Brain microvascular endothelial cell (primary cell): ENCODE data around the gene KLRC1.
"Not testable (repeated sequence)": the region's sequence is repeated elsewhere in the genome, so short reads cannot be mapped to it uniquely, and the experiment has no call there.

Experiments
- DNase-seq: peaks from one replicate; pipeline ENCODE4 v3.0.0-alpha.2; 2020
- H3K27ac ChIP-seq: fragments of 250-450 bp; sonication (Bioruptor Pico); 2 replicates; pipeline ENCODE4 v1.5.1; 2020; ENCODE audit warnings: mild to moderate bottlenecking, moderate library complexity
- H3K27me3 ChIP-seq: fragments of 250-450 bp; sonication (Bioruptor Pico); replicated peaks from 2 replicates; pipeline ENCODE4 v1.5.1; 2020; ENCODE audit warnings: mild to moderate bottlenecking
- H3K36me3 ChIP-seq: fragments of 250-450 bp; sonication (Bioruptor Pico); replicated peaks from 2 replicates; pipeline ENCODE4 v1.5.1; 2020; ENCODE audit warnings: mild to moderate bottlenecking
- H3K4me3 ChIP-seq: 2 replicates; pipeline ENCODE4 v1.5.1; 2011; ENCODE audit warnings: low read depth, mild to moderate bottlenecking, control low read depth, low read length, moderate library complexity
- CTCF ChIP-seq: IDR thresholded peaks from 2 replicates; pipeline ENCODE4 v1.5.1; 2011; ENCODE audit warnings: low read depth, mild to moderate bottlenecking, moderate library complexity, low read length, control low read depth, inconsistent platforms; ENCODE audit errors: missing control alignments
- in situ Hi-C: cut with HindIII; loops from 2 replicates; pipeline ENCODE4 v1.10.0; 2017; ENCODE audit warnings: low sequenced_read_pairs, low pct_ligation_motif_present

KLRC1 gene

GRCh38 chr12:10448236-10448635 lies 4.9 kb downstream of the KLRC1 start:
- no peak for TF ChIP-seq CTCF
- no peak for DNase-seq
- Histone ChIP-seq H3K4me3 (no peak overlapping the region), H3K27me3 (no peaks in the 10 kb centered on the region), H3K27ac (no peak overlapping the region), H3K36me3 (no peaks in the 10 kb centered on the region)
- in situ Hi-C loops: no loop called here

- DNase-seq: peak; percentile 16
- H3K4me3 ChIP-seq, in situ Hi-C loops, H3K27ac ChIP-seq, H3K27me3 ChIP-seq, H3K36me3 ChIP-seq: not testable (repeated sequence)
Observed at GRCh38 chr12:10446052-10446451, 7.1 kb downstream of the KLRC1 start.

GRCh38 chr12:10441144-10441543 lies 12.0 kb downstream of the KLRC1 start:
- H3K27me3 ChIP-seq, H3K4me3 ChIP-seq, in situ Hi-C loops, H3K27ac ChIP-seq, DNase-seq, H3K36me3 ChIP-seq: not testable (repeated sequence)

GRCh38 chr12:10439608-10440274 lies 13.4 kb downstream of the KLRC1 start:
- peak; percentile 19 for DNase-seq
- H3K27ac ChIP-seq, H3K4me3 ChIP-seq, in situ Hi-C loops, H3K36me3 ChIP-seq, H3K27me3 ChIP-seq: not testable (repeated sequence)

- H3K27ac ChIP-seq, DNase-seq, H3K36me3 ChIP-seq, H3K27me3 ChIP-seq, H3K4me3 ChIP-seq, in situ Hi-C loops: not testable (repeated sequence)
Observed at GRCh38 chr12:10437601-10438000, 15.6 kb downstream of the KLRC1 start.

- peak; percentile 80 for DNase-seq
- H3K4me3 ChIP-seq, H3K36me3 ChIP-seq, H3K27ac ChIP-seq, in situ Hi-C loops, H3K27me3 ChIP-seq: not testable (repeated sequence)
Observed at GRCh38 chr12:10435816-10436215, 17.4 kb downstream of the KLRC1 start, which contains the start of gene KLRC2. KLRC2 (minus strand) TSS chr12:10436010; CDS start chr12:10435986, 24 bp downstream.

- H3K27ac ChIP-seq, H3K36me3 ChIP-seq, H3K4me3 ChIP-seq, H3K27me3 ChIP-seq, in situ Hi-C loops: not testable (repeated sequence)
- peak; percentile 42 for DNase-seq
Observed at GRCh38 chr12:10430623-10431022, 22.6 kb downstream of the KLRC1 start.

GRCh38 chr12:10425938-10426337 lies 27.2 kb downstream of the KLRC1 start:
- H3K27ac ChIP-seq, H3K36me3 ChIP-seq, H3K4me3 ChIP-seq, in situ Hi-C loops, H3K27me3 ChIP-seq, DNase-seq: not testable (repeated sequence)

GRCh38 chr12:10424260-10424899 lies 28.8 kb downstream of the KLRC1 start:
- H3K27me3 ChIP-seq, H3K36me3 ChIP-seq, H3K4me3 ChIP-seq, H3K27ac ChIP-seq, in situ Hi-C loops: not testable (repeated sequence)
- peak; percentile 59 for DNase-seq

GRCh38 chr12:10422159-10422558 lies 31.0 kb downstream of the KLRC1 start:
- in situ Hi-C loops, H3K36me3 ChIP-seq, H3K4me3 ChIP-seq, H3K27ac ChIP-seq, H3K27me3 ChIP-seq: not testable (repeated sequence)
- DNase-seq: peak; percentile 65

GRCh38 chr12:10420334-10420733 lies 32.8 kb downstream of the KLRC1 start, which contains the start of gene KLRC3:
KLRC3 (minus strand) TSS chr12:10420595; CDS start chr12:10420550, 45 bp downstream.
- H3K36me3 ChIP-seq, H3K4me3 ChIP-seq, H3K27me3 ChIP-seq, H3K27ac ChIP-seq, in situ Hi-C loops: not testable (repeated sequence)
- DNase-seq: peak; percentile 13
